ENCODE measurements around the gene ABLIM3.

DNA sequence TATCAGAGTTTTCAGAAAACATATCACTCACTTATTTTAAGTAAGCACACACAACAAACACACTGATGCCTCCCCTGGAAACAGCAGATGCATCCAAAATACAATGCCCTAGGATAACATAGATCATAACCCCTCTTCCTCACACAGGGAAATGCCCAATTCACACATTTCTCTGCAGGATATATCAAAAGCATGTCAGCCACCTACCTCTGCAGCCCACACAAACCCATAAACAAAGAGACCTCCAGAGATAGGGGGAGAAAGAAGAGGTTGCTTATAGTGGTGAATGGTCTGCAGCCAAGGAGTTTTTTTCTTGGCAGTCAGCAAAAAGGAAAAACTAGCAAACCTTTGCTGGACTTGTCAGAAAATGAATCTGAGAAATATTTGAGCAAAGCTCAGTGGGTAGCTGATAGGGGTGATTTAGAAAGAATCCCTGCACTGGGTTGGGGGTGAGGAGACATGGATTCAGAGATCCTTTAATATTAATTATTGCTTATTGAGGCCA lies 36.1 kb downstream of the ABLIM3 start:
- no peak for TF ChIP-seq CTCF (IDR thresholded peaks at IDR 0.05; ENCODE audit: poor library complexity)
- no peak for TF ChIP-seq EZH2 (IDR thresholded peaks at IDR 0.05; ENCODE audit: borderline replicate concordance)
- TF ChIP-seq EZH2phosphoT487 (IDR thresholded peaks at IDR 0.05; ENCODE audit: low read depth, severe bottlenecking, unreplicated experiment) = no peak

All from hepatocyte (in vitro differentiated cells).